Lung (tissue), 12 donors: Measurements from ENCODE around the gene PCDHA1. TPM values are rescaled to one million over a fixed set of nuclear protein-coding genes. Genes with fewer than 3 reads are reported as not detected.
A peak's percentile ranks its signal among the peaks of the same experiment; 100 is the strongest.

ENCODE experiments used
- ATAC-seq: fragments of 200-7000 bp; cut with Tn5 transposase; one replicate; pipeline ENCODE4 v1.9.1; 2020; ENCODE audit warnings: moderate number of reproducible peaks; ENCODE audit not compliant: insufficient read depth, low FRiP score
- DNase-seq, 3 donors: peaks; one replicate each; pipeline ENCODE4 v3.0.0-alpha.2; 2013 to 2017
- H3K27ac ChIP-seq, 2 donors: one replicate each; pipeline ENCODE4 v1.5.1; 2013; ENCODE audit warnings: mild to moderate bottlenecking in 2 of 2, moderate library complexity in 2 of 2, control low read depth in 1 of 2, inconsistent platforms in 1 of 2, low read depth in 1 of 2, low read length in 1 of 2
- H3K27me3 ChIP-seq, 3 donors: one replicate each; pipeline ENCODE4 v1.5.1; 2013; ENCODE audit warnings: low read length in 2 of 3; ENCODE audit not compliant: control insufficient read depth in 3 of 3, insufficient read depth in 3 of 3
- H3K36me3 ChIP-seq, 4 donors: one replicate each; pipeline ENCODE4 v1.5.1; 2013; ENCODE audit warnings: low read length in 4 of 4, mild to moderate bottlenecking in 1 of 4, moderate library complexity in 1 of 4; ENCODE audit not compliant: control insufficient read depth in 4 of 4, insufficient read depth in 4 of 4
- H3K4me1 ChIP-seq, 5 donors: one replicate each; pipeline ENCODE4 v1.5.1; 2013; ENCODE audit warnings: low read length in 5 of 5, mild to moderate bottlenecking in 2 of 5, moderate library complexity in 1 of 5; ENCODE audit not compliant: control insufficient read depth in 5 of 5, insufficient read depth in 5 of 5
- H3K4me3 ChIP-seq: one replicate; pipeline ENCODE4 v1.5.1; 2013; ENCODE audit warnings: mild to moderate bottlenecking, control low read depth, moderate library complexity
- H3K9ac ChIP-seq, 2 donors: one replicate each; pipeline ENCODE4 v1.5.1; 2013; ENCODE audit warnings: low read length in 2 of 2, control low read depth in 1 of 2; ENCODE audit not compliant: insufficient read depth in 1 of 2
- H3K9me3 ChIP-seq, 4 donors: one replicate each; pipeline ENCODE4 v1.5.1; 2013; ENCODE audit warnings: low read length in 3 of 4, mild to moderate bottlenecking in 1 of 4, moderate library complexity in 1 of 4; ENCODE audit not compliant: control insufficient read depth in 4 of 4, insufficient read depth in 3 of 4
- CTCF ChIP-seq: IDR thresholded peaks from 2 replicates; pipeline ENCODE4 v1.5.1; 2012; ENCODE audit warnings: mild to moderate bottlenecking; ENCODE audit errors: control extremely low read depth, extremely low read depth
- WGBS, 2 donors: extraction: QIAGEN DNeasy Blood & Tissue Kit; methylation state at CpG; one replicate each; pipeline ENCODE4 v1.1.7; 2013; 5-methylcytosine and 5-hydroxymethylcytosine counted together
- polyA plus RNA-seq, 2 donors: library from polyadenylated mRNA; stranded (reverse); fragments of 200-250 nt; gene quantifications; one replicate each; pipeline ENCODE4 v1.2.1, GENCODE V29; 2013
- total RNA-seq, 2 donors: library from RNA; depleted of rRNA in 1 of 2; stranded (reverse); fragments of >200 nt in 1 of 2; gene quantifications; one replicate each; pipeline ENCODE4 v1.2.1, GENCODE V29; 2014 to 2021
- donor health status: control.
- donor health status: control.
- donor health status: Bipolar disorder and iron deficiency.
- donor health status: healthy.
- donor health status: DM: yes; HTN: yes; CAD: no.

Gene PCDHA1
- total and polyA plus RNA-seq, 4 donors = 0.02 to 0.30 TPM; not detected in 2

- ATAC-seq = no peak
- no peak for TF ChIP-seq CTCF
- H3K9me3 ChIP-seq = peaks cover 2 to 23% (median 4%) of the 10 kb centered on the region in 4 donors
- WGBS, 2 donors = 47 to 52% methylated on average over 37 of the region's 37 CpGs
- no peaks in the 10 kb centered on the region for H3K27me3 ChIP-seq
- no peaks in the 10 kb centered on the region for H3K36me3 ChIP-seq
- H3K9ac ChIP-seq = no peak overlapping the region
- no peak overlapping the region for H3K27ac ChIP-seq
- no peak overlapping the region for H3K4me3 ChIP-seq
- peaks cover 0 to 2% (median 0%) of the 10 kb centered on the region in 5 donors for H3K4me1 ChIP-seq
- DNase-seq = no peak
Observed at GRCh38 chr5:140877262-140877581, 91.3 kb downstream of the PCDHA1 start.

- 15 to 18% methylated on average over 32 to 35 of the region's 35 CpGs for WGBS, 2 donors
Observed at GRCh38 chr5:140881889-140882590, 96.1 kb downstream of the PCDHA1 start, which contains the start of gene PCDHA13. Gene PCDHA13, plus strand, starts transcription at chr5:140882124. Its CDS starts 145 bp downstream, at chr5:140882269.

GRCh38 chr5:140882591-140882899, 96.6 kb downstream of the PCDHA1 start:
- no peaks in the 10 kb centered on the region for H3K36me3 ChIP-seq
- H3K27ac ChIP-seq = no peak overlapping the region
- ATAC-seq (peak; percentile 27), DNase-seq (peak in 2 of 3 donors; percentile 1 to 9)
- peaks cover 0 to 5% (median 0%) of the 10 kb centered on the region in 5 donors for H3K4me1 ChIP-seq
- H3K27me3 ChIP-seq = peaks cover 0 to 8% (median 0%) of the 10 kb centered on the region in 3 donors
- no peak overlapping the region for H3K4me3 ChIP-seq
- no peak for TF ChIP-seq CTCF
- peaks cover 4 to 20% (median 7%) of the 10 kb centered on the region in 4 donors for H3K9me3 ChIP-seq
- H3K9ac ChIP-seq = no peak overlapping the region
- WGBS, 2 donors = 15 to 19% methylated on average over 12 of the region's 12 CpGs

More at GRCh38 chr5:140881889-140882590, 96.1 kb downstream of the PCDHA1 start, which contains the start of gene PCDHA13:
- H3K4me1 ChIP-seq = peaks cover 0 to 5% (median 0%) of the 10 kb centered on the region in 5 donors
- no peaks in the 10 kb centered on the region for H3K36me3 ChIP-seq
- no peak within 1 kb of the TSS for H3K27ac ChIP-seq
- no peak within 1 kb of the TSS for H3K4me3 ChIP-seq
- H3K9me3 ChIP-seq = peaks cover 4 to 26% (median 7%) of the 10 kb centered on the region in 4 donors
- ATAC-seq (peak; percentile 62), DNase-seq (peak; percentile 29 to 58 (median 49))
- TF ChIP-seq CTCF = peak; percentile 15
- no peak within 1 kb of the TSS for H3K9ac ChIP-seq
- peaks cover 0 to 8% (median 0%) of the 10 kb centered on the region in 3 donors for H3K27me3 ChIP-seq
